Caco-2 (cell line): Measurements from ENCODE around the gene UPP2. TPM values are rescaled to one million over a fixed set of nuclear protein-coding genes. Genes with fewer than 3 reads are reported as not detected.

Experiments
- BruUV-seq: library from RNA; stranded (reverse); fragments of 400-500 nt; replicated peaks from 2 replicates; lab custom pipeline; 2021; lab: Mats Ljungman, UMichigan
- CTCF ChIA-PET: fragments of 300-600 bp; sonication (Branson Sonifier 250); formaldehyde crosslinking; loops from one replicate; lab custom pipeline; 2022; ENCODE audit warnings: antibody characterized with exemption; lab: Charles Lee
- POLR2A ChIA-PET: fragments of 300-600 bp; sonication (Branson Sonifier 250); formaldehyde crosslinking; loops from one replicate; lab custom pipeline; 2022; ENCODE audit warnings: antibody characterized with exemption; lab: Charles Lee
- DNase-seq, 2 experiments: peaks; one replicate each; pipeline versions ENCODE4 v3.0.0 to v3.0.0-alpha.2; 2020 to 2022
- H3K27me3 ChIP-seq: replicated peaks from 2 replicates; pipeline ENCODE4 v1.6.0; 2011; ENCODE audit warnings: low read length; ENCODE audit not compliant: control insufficient read depth, insufficient read depth
- H3K36me3 ChIP-seq: 2 replicates; pipeline ENCODE4 v1.5.1; 2011; ENCODE audit warnings: low read length; ENCODE audit not compliant: control insufficient read depth, insufficient read depth
- H3K4me1 ChIP-seq: fragments of 250-450 bp; sonication (Bioruptor Pico); 2 replicates; pipeline ENCODE4 v1.5.1; 2020; ENCODE audit warnings: mild to moderate bottlenecking
- H3K4me3 ChIP-seq: 2 replicates; pipeline ENCODE4 v1.5.1; 2011; ENCODE audit warnings: low read depth, mild to moderate bottlenecking, control low read depth, low read length
- H3K9me3 ChIP-seq: fragments of 250-450 bp; sonication (Bioruptor Pico); 2 replicates; pipeline ENCODE4 v1.5.1; 2020; ENCODE audit warnings: mild to moderate bottlenecking, moderate library complexity
- H3K27ac Mint-ChIP-seq: one replicate; pipeline ENCODE4 v1.8.0; 2022; ENCODE audit warnings: mixed read lengths; ENCODE audit not compliant: unreplicated experiment
- H3K27me3 Mint-ChIP-seq: one replicate; pipeline ENCODE4 v1.8.0; 2022; ENCODE audit warnings: mixed read lengths; ENCODE audit not compliant: insufficient read depth, unreplicated experiment
- H3K36me3 Mint-ChIP-seq: one replicate; pipeline ENCODE4 v1.8.0; 2022; ENCODE audit warnings: mild to moderate bottlenecking, mixed read lengths; ENCODE audit not compliant: insufficient read depth, unreplicated experiment
- H3K4me1 Mint-ChIP-seq: one replicate; pipeline ENCODE4 v1.8.0; 2022; ENCODE audit warnings: low read depth, mixed read lengths; ENCODE audit not compliant: unreplicated experiment
- H3K4me3 Mint-ChIP-seq: one replicate; pipeline ENCODE4 v1.8.0; 2022; ENCODE audit warnings: mild to moderate bottlenecking, moderate library complexity, mixed read lengths; ENCODE audit not compliant: unreplicated experiment
- H3K9me3 Mint-ChIP-seq: one replicate; pipeline ENCODE4 v1.8.0; 2022; ENCODE audit warnings: mixed read lengths; ENCODE audit not compliant: unreplicated experiment
- CTCF ChIP-seq, 2 experiments: fragments of 200-600 bp in 1 of 2; IDR thresholded peaks; 1 replicate in 1 of 2; 2 replicates in 1 of 2; pipeline versions ENCODE4 v1.5.1 to v1.8.0; 2011 to 2022; ENCODE audit warnings: antibody characterized with exemption in 1 of 2, control low read depth in 1 of 2, inconsistent platforms in 1 of 2, low read depth in 1 of 2, low read length in 1 of 2, mild to moderate bottlenecking in 1 of 2, moderate library complexity in 1 of 2; ENCODE audit not compliant: insufficient read depth in 1 of 2, severe bottlenecking in 1 of 2, unreplicated experiment in 1 of 2
- intact Hi-C: fragments of 100-400 bp; cut with micrococcal nuclease; formaldehyde crosslinking; loops from one replicate; pipeline ENCODE4 v1.10.0; 2022; ENCODE audit not compliant: unreplicated experiment
- total RNA-seq: library from RNA; stranded (reverse); gene quantifications from 2 replicates; pipeline ENCODE4 v1.2.3, GENCODE V29; 2022

Gene UPP2
- total RNA-seq, 1 experiment from 2014 or later, result not detected

GRCh38 chr2:158124896-158125295 is 23.2 kb downstream of the UPP2 start:
- H3K4me3 ChIP-seq, result no peak overlapping the region
- H3K9me3 ChIP-seq, result no peaks in the 10 kb centered on the region
- BruUV-seq, result no TSS peak
- H3K4me1 ChIP-seq, result peaks cover 42% of the 10 kb centered on the region
- intact Hi-C loops, result loop anchor here (5.0 kb wide), 1 partner anchor 332 kb away; the partner anchor contains the start of genes CCDC148 and PKP4
- no peaks in the 10 kb centered on the region for H3K36me3 ChIP-seq
- Mint-ChIP-seq H3K27ac (no peak overlapping the region), H3K4me1 (peaks cover 49% of the 10 kb centered on the region), H3K36me3 (no peaks in the 10 kb centered on the region), H3K27me3 (no peaks in the 10 kb centered on the region), H3K9me3 (no peaks in the 10 kb centered on the region), H3K4me3 (no peak overlapping the region)
- ChIA-PET CTCF (no interaction called here), POLR2A (no interaction called here)
- H3K27me3 ChIP-seq, result no peaks in the 10 kb centered on the region
- no peak for TF ChIP-seq CTCF (IDR thresholded peaks at IDR 0.05; ENCODE audit: insufficient read depth in 1 of 2, low read depth in 1 of 2, low read length in 1 of 2, severe bottlenecking in 1 of 2, unreplicated experiment in 1 of 2)
- DNase-seq, result no peak

DNA sequence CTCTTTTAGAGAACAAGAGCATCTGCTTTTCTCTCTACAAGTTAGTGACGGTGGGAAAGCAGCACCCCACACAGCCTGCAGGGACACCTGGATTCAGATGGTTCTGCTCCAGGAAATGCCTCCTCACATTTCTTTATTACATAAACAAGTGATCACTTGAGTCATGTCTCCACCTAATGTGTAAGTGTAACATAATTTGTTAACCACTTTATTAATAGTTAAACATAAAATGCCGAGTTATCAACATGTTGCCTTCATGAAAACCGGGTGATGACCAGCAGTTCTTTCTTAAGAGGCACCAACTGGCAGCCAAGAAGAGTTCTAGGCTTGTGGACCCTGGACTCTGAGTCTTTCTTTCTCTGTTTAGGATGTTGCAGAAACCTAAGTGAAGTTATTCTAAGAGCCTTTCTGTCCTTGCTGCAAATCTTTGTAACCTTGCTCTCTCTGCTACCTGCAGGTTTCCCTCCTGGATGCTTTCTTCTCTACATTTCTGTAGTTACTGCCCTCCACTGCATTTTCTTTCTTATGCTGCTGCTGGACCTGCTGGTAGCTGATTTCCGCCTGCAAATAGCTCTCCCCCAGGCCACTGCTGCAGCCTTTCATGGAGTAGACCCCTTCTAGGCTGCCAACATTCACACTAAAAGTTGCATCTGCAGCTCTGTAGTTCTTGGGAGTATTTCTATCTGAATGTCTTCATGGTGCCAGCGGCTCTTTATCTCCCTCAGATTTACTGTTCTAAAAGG is 24.3 kb downstream of the UPP2 start:
- intact Hi-C loops, result loop anchor here (2.0 to 5.0 kb wide), 2 partner anchors 17 to 331 kb away; partner anchors contain the start of genes CCDC148 and PKP4
- DNase-seq, result no peak
- Histone ChIP-seq H3K4me1 (peaks cover 46% of the 10 kb centered on the region), H3K4me3 (no peak overlapping the region), H3K27me3 (no peaks in the 10 kb centered on the region), H3K9me3 (no peaks in the 10 kb centered on the region), H3K36me3 (no peaks in the 10 kb centered on the region)
- no TSS peak for BruUV-seq
- peaks cover 40% of the 10 kb centered on the region for H3K4me1 Mint-ChIP-seq
- POLR2A ChIA-PET, result no interaction called here
- no peak overlapping the region for H3K27ac Mint-ChIP-seq
- TF ChIP-seq CTCF (IDR thresholded peaks at IDR 0.05; ENCODE audit: insufficient read depth in 1 of 2, low read depth in 1 of 2, low read length in 1 of 2, severe bottlenecking in 1 of 2, unreplicated experiment in 1 of 2), result no peak
- H3K4me3 Mint-ChIP-seq, result no peak overlapping the region
- no peaks in the 10 kb centered on the region for H3K9me3 Mint-ChIP-seq
- H3K27me3 Mint-ChIP-seq, result no peaks in the 10 kb centered on the region
- no peaks in the 10 kb centered on the region for H3K36me3 Mint-ChIP-seq
- CTCF ChIA-PET, result no interaction called here

GRCh38 chr2:158127380-158127804 is 25.7 kb downstream of the UPP2 start:
- CTCF ChIA-PET, result no interaction called here
- H3K9me3 Mint-ChIP-seq, result peaks cover 4% of the 10 kb centered on the region
- no TSS peak for BruUV-seq

More at GRCh38 chr2:158127380-158127804, 25.7 kb downstream of the UPP2 start:
- no peaks in the 10 kb centered on the region for H3K27me3 ChIP-seq
- Mint-ChIP-seq H3K27me3 (no peaks in the 10 kb centered on the region), H3K4me1 (peaks cover 46% of the 10 kb centered on the region), H3K36me3 (no peaks in the 10 kb centered on the region), H3K4me3 (no peak overlapping the region), H3K27ac (no peak overlapping the region)
- POLR2A ChIA-PET, result no interaction called here
- no peak overlapping the region for H3K4me3 ChIP-seq
- H3K36me3 ChIP-seq, result no peaks in the 10 kb centered on the region
- no peak for TF ChIP-seq CTCF (IDR thresholded peaks at IDR 0.05; ENCODE audit: insufficient read depth in 1 of 2, low read depth in 1 of 2, low read length in 1 of 2, severe bottlenecking in 1 of 2, unreplicated experiment in 1 of 2)
- DNase-seq, result no peak
- H3K4me1 ChIP-seq, result peaks cover 61% of the 10 kb centered on the region
- peaks cover 3% of the 10 kb centered on the region; the same call in 1 of the 2 replicates for H3K9me3 ChIP-seq
- intact Hi-C loops, result loop anchor here (2.0 to 5.0 kb wide), 2 partner anchors 15 to 330 kb away; partner anchors contain the start of genes CCDC148 and PKP4
